ENCODE results near the gene PLVAP.
A peak's percentile ranks its signal among the peaks of the same experiment; 100 is the strongest.

Gene PLVAP

DNA sequence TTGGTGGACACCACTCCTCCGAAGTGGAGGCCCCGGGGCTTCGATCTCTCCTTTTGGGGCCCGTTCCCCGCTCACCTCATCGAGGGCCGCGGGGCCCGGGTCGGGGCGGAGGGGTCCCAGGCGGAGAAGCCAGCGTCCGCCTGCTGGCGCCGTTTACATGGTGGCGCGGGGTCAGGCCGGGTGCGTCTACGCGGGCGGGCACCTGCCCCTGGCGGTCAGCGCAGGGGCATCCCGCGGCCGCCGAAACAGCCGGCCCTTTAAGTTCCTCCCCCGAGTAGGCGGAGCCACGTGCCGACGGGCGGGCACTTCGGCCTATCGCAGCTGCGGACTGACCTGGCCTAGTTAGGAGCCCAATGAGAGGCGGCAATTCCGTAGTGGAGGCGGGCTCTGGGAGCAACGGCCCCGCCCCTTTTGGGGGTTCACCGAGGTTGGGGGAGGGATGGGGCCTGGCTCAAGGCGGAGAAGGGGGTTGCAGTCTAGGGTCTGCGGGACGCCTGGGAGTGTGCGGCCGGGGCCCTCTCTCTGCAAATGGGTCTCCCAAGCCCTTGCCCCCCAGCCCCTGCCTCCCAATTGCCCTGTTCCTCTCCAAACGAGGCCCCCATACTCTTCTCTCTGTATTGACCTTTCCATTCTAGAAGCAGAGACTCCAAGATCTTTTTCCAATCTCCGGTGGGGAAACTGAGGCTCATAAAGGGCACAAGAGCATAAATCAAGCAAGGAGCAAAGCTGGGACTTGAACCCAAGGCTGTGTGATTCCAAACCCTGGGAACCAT, 73.8 kb downstream of the PLVAP start, which contains the start of gene ABHD8:
ABHD8 (minus strand) TSS at position 259 of the 773 bp plus-strand sequence. CDS start 1,809 bp downstream, outside the sequence.
- peak; percentile 84 for DNase-seq (ENCODE audit: low read depth in 2 of 2)

DNA sequence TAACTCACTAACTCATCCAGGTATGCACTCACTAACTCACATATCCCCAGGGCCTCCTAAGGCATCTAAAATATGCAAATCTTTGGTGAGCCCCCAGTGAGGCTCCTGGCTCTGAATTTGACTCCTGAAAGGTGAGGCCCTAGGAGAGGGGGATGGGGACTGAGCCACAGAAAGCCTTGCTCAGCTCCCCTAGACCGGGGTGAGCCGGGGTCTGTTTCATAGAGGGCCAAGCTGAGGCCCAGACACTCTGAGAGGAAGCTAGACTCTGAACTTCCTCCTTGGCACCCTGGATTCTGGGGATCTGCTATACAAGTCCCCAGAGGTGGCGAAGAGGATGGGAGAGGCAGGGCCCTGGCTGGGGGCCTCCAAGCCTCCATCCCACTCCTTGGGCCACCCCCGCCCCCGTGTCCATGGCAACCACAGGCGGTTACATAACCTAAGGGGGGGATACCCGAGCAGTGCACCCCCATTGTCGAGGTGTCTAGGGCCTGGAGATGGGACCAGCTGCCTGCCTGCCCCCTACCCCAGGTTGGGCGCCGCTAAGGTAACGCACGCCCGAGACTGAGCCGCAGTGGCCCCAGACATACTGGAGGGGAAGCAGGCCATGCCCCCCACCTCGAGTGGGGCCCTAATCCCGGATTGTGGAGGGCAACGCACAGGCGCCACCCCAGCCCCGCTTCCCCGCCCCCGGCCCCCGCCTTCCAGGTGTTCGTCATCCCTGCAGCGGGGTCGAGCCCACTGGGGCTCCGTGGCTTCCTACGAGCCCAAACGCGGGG, 74.6 kb downstream of the PLVAP start:
- no peak for DNase-seq (ENCODE audit: low read depth in 2 of 2)
